ENCODE measurements around the gene ZC3H12C. TPM values are rescaled to one million over a fixed set of nuclear protein-coding genes. Genes with fewer than 3 reads are reported as not detected.
"Not testable (repeated sequence)": the region's sequence is repeated elsewhere in the genome, so short reads cannot be mapped to it uniquely, and the experiment has no call there.

Gene ZC3H12C
- total RNA-seq, 1 donor from 2014 or later, result 17.0 TPM

DNA sequence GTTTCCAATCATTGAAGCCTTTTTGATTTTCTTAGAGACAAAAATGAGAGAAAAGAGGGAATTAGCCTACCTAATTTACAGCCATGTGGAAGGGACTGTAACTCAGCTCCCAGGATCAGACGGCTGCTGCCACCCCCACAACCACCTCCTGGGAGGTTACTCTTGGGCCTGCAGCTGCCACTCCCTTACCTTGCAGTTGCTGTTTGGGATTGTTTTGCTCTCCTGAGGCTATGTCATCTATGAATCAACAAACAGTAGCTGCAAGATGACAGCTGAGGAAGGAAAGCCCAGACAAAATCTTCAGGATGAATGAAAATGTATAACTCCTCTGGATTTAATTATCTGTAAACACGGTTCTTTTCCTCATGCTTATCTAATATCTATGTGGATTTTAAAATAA, 28.0 kb upstream of the ZC3H12C start:
- TF ChIP-seq, protein P1, sequence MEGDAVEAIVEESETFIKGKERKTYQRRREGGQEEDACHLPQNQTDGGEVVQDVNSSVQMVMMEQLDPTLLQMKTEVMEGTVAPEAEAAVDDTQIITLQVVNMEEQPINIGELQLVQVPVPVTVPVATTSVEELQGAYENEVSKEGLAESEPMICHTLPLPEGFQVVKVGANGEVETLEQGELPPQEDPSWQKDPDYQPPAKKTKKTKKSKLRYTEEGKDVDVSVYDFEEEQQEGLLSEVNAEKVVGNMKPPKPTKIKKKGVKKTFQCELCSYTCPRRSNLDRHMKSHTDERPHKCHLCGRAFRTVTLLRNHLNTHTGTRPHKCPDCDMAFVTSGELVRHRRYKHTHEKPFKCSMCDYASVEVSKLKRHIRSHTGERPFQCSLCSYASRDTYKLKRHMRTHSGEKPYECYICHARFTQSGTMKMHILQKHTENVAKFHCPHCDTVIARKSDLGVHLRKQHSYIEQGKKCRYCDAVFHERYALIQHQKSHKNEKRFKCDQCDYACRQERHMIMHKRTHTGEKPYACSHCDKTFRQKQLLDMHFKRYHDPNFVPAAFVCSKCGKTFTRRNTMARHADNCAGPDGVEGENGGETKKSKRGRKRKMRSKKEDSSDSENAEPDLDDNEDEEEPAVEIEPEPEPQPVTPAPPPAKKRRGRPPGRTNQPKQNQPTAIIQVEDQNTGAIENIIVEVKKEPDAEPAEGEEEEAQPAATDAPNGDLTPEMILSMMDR (IDR thresholded peaks at IDR 0.05; ENCODE audit: unreplicated experiment), result no peak
- Mint-ChIP-seq H3K9me3 (no peaks in the 10 kb centered on the region), H3K4me3 (no peak overlapping the region), H3K4me1 (peaks cover 19% of the 10 kb centered on the region), H3K27me3 (ENCODE audit: low read depth) (no peaks in the 10 kb centered on the region), H3K27ac (no peak overlapping the region), H3K36me3 (no peaks in the 10 kb centered on the region)
- DNase-seq (ENCODE audit: low spot score in 2 of 2, unreplicated experiment in 2 of 2), result no peak

DNA sequence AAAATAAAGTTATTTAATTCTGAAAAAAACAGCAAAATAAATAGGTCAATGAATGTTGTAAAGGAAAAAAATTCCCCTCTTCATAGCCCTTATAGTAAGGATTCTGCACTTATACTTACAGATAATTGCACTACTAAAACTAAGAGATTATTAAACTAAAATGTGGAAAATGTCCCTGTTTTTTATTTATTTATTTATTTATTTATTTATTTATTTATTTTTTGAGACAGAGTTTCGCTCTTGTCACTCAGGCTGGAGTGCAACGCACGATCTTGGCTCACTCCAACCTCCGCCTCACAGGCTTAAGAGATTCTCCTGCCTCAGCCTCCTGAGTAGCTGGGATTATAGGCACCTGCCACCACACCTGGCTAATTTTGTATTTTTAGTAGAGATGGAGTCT, 25.2 kb upstream of the ZC3H12C start:
- peaks cover 23% of the 10 kb centered on the region for H3K4me1 Mint-ChIP-seq
- H3K27ac Mint-ChIP-seq; H3K4me3 Mint-ChIP-seq; H3K36me3 Mint-ChIP-seq; DNase-seq (ENCODE audit: low spot score in 2 of 2, unreplicated experiment in 2 of 2); H3K27me3 Mint-ChIP-seq (ENCODE audit: low read depth); H3K9me3 Mint-ChIP-seq: not testable (repeated sequence)

DNA sequence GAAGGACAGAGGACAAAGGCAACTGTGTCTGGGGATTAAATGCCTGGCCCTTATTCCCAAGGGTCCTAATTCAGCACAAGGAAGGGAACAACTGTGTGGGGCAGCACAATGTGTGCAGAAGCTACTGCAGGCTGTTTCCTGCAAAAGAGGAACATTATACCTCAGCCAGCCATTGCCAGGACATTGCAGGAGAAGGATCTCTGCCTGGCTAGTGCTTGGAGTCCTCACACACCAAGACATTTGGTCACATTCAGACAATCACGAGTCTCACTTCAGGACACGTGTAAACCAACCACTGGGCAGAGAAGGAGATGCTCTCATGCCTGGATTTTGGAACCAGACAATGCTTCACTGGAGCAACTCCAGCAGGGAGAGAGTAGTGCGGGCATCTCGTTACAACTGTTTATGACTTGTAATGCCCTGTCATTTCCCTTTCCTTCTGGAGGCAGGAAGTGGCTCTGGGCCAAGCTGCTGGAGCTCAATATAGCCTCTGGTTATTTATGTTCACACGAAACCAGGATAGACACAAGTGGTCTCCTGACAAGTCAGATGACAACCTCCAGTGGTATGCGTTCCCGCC, 23.9 kb upstream of the ZC3H12C start:
- TF ChIP-seq, protein P1 (IDR thresholded peaks at IDR 0.05; ENCODE audit: unreplicated experiment), result no peak
- Mint-ChIP-seq H3K36me3 (no peaks in the 10 kb centered on the region), H3K4me3 (no peak overlapping the region), H3K27me3 (ENCODE audit: low read depth) (no peaks in the 10 kb centered on the region), H3K9me3 (no peaks in the 10 kb centered on the region), H3K27ac (peak overlapping the region; percentile 54), H3K4me1 (peaks cover 23% of the 10 kb centered on the region)
- DNase-seq (ENCODE audit: low spot score in 2 of 2, unreplicated experiment in 2 of 2), result no peak

DNA sequence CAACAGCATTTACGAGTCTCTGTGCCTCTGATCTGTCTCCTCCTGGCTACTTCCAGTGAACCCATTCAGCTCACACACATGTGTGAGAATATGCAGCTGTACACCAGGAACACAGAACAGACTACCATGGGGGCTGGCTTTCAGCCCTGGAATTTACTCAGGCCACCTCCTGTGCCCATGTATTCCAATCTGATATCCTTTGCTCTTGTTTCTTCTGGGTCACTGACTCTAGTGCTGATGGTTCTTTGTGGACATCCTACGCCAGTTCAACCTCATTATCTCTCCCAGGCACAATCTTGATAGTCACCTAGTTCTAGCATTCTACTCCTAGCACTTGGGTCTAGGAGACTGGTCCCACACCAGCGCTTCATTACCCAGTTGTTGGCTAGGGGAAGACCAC, 23.0 kb upstream of the ZC3H12C start:
- no peak for DNase-seq (ENCODE audit: low spot score in 2 of 2, unreplicated experiment in 2 of 2)
- peak overlapping the region; percentile 75 for H3K27ac Mint-ChIP-seq
- no peaks in the 10 kb centered on the region for H3K9me3 Mint-ChIP-seq
- peaks cover 33% of the 10 kb centered on the region for H3K4me1 Mint-ChIP-seq
- H3K36me3 Mint-ChIP-seq, result no peaks in the 10 kb centered on the region
- TF ChIP-seq, protein P1 (IDR thresholded peaks at IDR 0.05; ENCODE audit: unreplicated experiment), result no peak
- no peak overlapping the region for H3K4me3 Mint-ChIP-seq
- H3K27me3 Mint-ChIP-seq (ENCODE audit: low read depth), result no peaks in the 10 kb centered on the region

DNA sequence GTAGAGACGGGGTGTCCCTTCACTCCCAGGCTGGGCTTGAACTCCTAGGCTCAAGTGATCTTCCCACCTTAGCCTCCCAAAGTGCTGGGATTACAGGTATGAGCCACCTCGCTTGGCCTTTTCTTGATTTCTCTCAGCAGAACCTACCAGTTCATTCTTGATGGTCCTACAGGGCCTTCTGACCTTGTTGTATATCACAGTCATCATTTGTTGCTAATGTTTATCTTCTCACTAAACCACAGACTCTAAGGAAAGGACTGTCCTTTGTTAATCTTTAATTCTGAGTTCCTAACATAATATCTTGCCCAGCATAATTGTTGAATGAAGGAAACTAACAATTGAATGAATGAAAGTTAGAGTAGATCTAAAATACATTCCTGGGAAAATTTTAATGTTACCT, 22.0 kb upstream of the ZC3H12C start:
- TF ChIP-seq, protein P1 (IDR thresholded peaks at IDR 0.05; ENCODE audit: unreplicated experiment), result no peak
- no peaks in the 10 kb centered on the region for H3K9me3 Mint-ChIP-seq

DNA sequence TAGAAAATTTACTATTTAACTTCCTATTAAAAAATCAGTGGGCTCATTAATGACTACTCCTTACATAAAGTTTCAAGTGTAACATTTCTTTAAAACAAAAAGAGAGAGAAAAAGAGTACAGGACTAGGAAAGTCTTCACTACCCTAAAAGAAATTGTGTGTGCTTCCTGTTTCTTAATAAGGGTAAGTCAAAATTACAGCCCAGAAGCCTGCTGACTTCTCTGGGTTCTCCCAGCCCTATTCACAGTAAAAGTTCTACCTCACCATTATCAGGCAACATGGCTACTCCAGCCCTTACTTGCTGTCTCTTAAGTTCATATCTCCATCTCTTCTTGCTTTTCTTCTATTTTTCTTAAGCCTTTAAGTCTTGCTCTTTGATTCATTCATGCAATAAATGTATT, 20.3 kb upstream of the ZC3H12C start:
- Mint-ChIP-seq H3K4me1 (peaks cover 56% of the 10 kb centered on the region), H3K9me3 (no peaks in the 10 kb centered on the region)

More for the DNA sequence above, 22.0 kb upstream of the ZC3H12C start:
- no peak for DNase-seq (ENCODE audit: low spot score in 2 of 2, unreplicated experiment in 2 of 2)
- Mint-ChIP-seq H3K27ac (no peak overlapping the region), H3K36me3 (no peaks in the 10 kb centered on the region), H3K4me3 (no peak overlapping the region), H3K27me3 (ENCODE audit: low read depth) (no peaks in the 10 kb centered on the region), H3K4me1 (peaks cover 39% of the 10 kb centered on the region)

More for the DNA sequence above, 20.3 kb upstream of the ZC3H12C start:
- H3K27me3 Mint-ChIP-seq (ENCODE audit: low read depth), result no peaks in the 10 kb centered on the region
- no peak overlapping the region for H3K27ac Mint-ChIP-seq
- no peaks in the 10 kb centered on the region for H3K36me3 Mint-ChIP-seq
- no peak for DNase-seq (ENCODE audit: low spot score in 2 of 2, unreplicated experiment in 2 of 2)
- TF ChIP-seq, protein P1 (IDR thresholded peaks at IDR 0.05; ENCODE audit: unreplicated experiment), result no peak
- no peak overlapping the region for H3K4me3 Mint-ChIP-seq
